HG02981 (cell line): Measurements from ENCODE around the gene HS6ST3.

Experiments
- ATAC-seq: cut with Tn5 transposase; IDR thresholded peaks from one replicate; pipeline ENCODE4 v1.9.1; 2021; ENCODE audit warnings: mild to moderate bottlenecking, moderate library complexity; ENCODE audit not compliant: unreplicated experiment

The HS6ST3 gene

GRCh38 chr13:96198038-96198437 lies 108.1 kb downstream of the HS6ST3 start:
- no peak for ATAC-seq

- ATAC-seq = no peak
Measured at GRCh38 chr13:96199315-96199714, 109.4 kb downstream of the HS6ST3 start.

GRCh38 chr13:96200810-96201209 lies 110.9 kb downstream of the HS6ST3 start:
- no peak for ATAC-seq

- ATAC-seq = no peak
Measured at GRCh38 chr13:96202315-96202714, 112.4 kb downstream of the HS6ST3 start.

GRCh38 chr13:96203471-96203870 lies 113.6 kb downstream of the HS6ST3 start:
- ATAC-seq = no peak

- ATAC-seq = no peak
Measured at GRCh38 chr13:96214824-96215445, 125.0 kb downstream of the HS6ST3 start.

GRCh38 chr13:96216543-96216942 lies 126.6 kb downstream of the HS6ST3 start:
- no peak for ATAC-seq

- no peak for ATAC-seq
Measured at GRCh38 chr13:96218475-96218874, 128.6 kb downstream of the HS6ST3 start.

- no peak for ATAC-seq
Measured at GRCh38 chr13:96221471-96221870, 131.6 kb downstream of the HS6ST3 start.

- no peak for ATAC-seq
Measured at GRCh38 chr13:96223231-96223630, 133.3 kb downstream of the HS6ST3 start.

- ATAC-seq = peak; percentile 84
Measured at GRCh38 chr13:96229356-96229755, 139.4 kb downstream of the HS6ST3 start.

GRCh38 chr13:96238241-96238640 lies 148.3 kb downstream of the HS6ST3 start:
- ATAC-seq = no peak

- ATAC-seq = no peak
Measured at GRCh38 chr13:96238861-96239260, 149.0 kb downstream of the HS6ST3 start.

GRCh38 chr13:96243376-96243775 lies 153.5 kb downstream of the HS6ST3 start:
- ATAC-seq = no peak

GRCh38 chr13:96248103-96248502 lies 158.2 kb downstream of the HS6ST3 start:
- ATAC-seq = no peak

GRCh38 chr13:96248996-96249395 lies 159.1 kb downstream of the HS6ST3 start:
- no peak for ATAC-seq

GRCh38 chr13:96252903-96253302 lies 163.0 kb downstream of the HS6ST3 start:
- no peak for ATAC-seq

- no peak for ATAC-seq
Measured at GRCh38 chr13:96273196-96273595, 183.3 kb downstream of the HS6ST3 start.

GRCh38 chr13:96274046-96274445 lies 184.1 kb downstream of the HS6ST3 start:
- no peak for ATAC-seq

- no peak for ATAC-seq
Measured at GRCh38 chr13:96279904-96280303, 190.0 kb downstream of the HS6ST3 start.

GRCh38 chr13:96284971-96285370 lies 195.1 kb downstream of the HS6ST3 start:
- ATAC-seq = no peak

- ATAC-seq = no peak
Measured at GRCh38 chr13:96285729-96286128, 195.8 kb downstream of the HS6ST3 start.
